SHP77 (cell line): ENCODE results near the gene IFNA6.
A peak's percentile ranks its signal among the peaks of the same experiment; 100 is the strongest.

Source experiments
- DNase-seq, 2 experiments: peaks; one replicate each; lab custom pipeline; 2025; lab: John Stamatoyannopoulos, UW

IFNA6 gene

DNA sequence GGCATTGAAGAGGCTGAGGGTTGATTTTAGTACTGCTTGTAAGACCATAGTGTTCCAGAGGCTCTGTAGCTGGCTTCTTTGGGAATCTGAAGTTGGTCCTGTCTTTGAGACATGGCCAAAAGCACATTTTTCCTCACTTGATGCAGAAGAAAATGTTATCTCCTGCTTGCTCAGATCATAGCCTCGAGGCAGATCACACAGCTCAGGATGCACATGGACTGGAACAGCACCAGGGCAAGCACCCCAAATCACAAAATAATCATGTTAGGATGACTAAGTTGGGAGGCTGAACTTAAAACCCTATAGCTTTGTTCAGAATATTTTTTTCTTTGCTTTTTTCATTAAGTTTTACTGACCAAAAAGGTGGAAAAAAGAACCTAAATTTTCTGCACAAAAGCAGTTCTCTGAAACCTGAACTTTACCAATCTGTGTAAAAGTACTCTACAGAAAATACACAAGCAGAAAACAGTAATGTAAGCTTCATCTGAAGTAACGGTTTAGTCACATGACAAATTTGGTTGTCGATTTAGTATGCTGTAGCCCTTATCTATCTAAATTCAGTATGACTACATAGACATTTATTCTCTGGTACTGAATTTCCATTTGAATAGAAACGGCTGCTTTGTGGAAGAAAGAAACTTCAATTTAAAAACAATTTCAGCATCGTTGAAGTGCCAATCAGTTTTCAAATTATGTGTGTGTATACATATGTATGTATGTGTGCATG lies 18.8 kb downstream of the IFNA6 start:
- no peak for DNase-seq

DNA sequence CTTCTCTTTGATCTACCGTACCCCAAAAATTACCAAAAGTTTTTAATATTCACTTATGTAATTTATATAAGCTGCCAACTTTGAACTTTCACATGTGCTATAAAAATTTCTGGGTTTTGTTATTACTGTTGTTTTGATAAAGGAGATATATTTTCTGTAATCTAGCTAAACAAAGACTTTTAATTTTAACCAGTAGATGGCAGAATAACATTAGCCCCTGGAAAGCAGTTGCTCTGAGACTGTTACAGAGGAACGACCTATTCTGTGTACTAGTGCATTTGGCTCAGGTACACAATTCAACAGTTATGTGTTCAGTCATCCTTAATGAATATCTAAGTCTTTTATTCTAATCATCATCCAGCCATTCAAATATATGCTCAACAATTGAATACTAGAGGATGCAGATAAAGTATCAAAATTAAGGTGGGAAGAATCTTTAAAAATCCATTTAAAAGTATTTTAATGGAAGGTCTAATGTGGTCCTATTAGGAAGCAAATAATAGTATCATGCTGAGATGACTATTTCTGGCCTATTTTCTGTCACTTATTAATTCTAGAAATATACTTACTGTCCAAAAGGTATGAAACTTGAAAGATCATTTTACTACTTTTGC lies 24.1 kb downstream of the IFNA6 start:
- no peak for DNase-seq

DNA sequence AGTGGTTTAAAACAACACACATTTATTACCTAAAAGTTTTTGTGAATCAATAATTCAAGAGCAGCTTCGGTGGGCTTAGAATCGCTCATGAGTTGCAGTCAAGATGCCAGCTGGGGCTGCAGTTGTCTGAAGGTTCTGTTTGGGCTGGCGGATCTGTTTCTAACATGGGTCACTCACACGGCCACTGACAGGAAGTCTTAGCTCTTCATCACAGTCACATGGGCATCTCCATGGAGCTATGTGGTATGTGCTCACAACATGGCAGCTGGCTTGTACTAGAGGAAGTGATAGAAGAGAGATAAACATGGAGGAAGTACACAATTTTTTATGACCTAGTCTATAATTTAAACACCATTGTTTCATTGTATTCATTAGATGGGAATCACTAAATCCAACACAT lies 26.6 kb downstream of the IFNA6 start:
- DNase-seq, result no peak

GRCh38 chr9:21322911-21323461 lies 27.7 kb downstream of the IFNA6 start:
- DNase-seq, result no peak

DNA sequence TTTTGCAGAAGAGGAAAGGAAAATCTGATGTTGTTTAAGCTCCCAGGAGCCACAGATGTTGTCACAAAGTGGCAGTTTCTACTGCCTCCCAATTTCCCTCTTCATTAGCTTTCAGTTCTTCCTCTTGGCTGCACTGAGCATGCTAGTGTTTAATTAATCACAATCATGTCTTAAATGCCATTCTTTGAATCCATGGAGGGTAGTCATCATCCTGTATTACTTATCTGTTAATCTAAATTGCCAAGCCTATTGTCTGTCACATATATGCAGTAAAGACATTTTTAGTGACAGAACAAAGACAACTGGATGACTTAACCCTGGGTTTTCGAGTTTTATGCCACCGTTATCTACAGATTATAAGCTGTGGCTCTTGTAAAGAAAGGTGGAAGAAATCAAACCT lies 30.2 kb downstream of the IFNA6 start:
- DNase-seq, result no peak

DNA sequence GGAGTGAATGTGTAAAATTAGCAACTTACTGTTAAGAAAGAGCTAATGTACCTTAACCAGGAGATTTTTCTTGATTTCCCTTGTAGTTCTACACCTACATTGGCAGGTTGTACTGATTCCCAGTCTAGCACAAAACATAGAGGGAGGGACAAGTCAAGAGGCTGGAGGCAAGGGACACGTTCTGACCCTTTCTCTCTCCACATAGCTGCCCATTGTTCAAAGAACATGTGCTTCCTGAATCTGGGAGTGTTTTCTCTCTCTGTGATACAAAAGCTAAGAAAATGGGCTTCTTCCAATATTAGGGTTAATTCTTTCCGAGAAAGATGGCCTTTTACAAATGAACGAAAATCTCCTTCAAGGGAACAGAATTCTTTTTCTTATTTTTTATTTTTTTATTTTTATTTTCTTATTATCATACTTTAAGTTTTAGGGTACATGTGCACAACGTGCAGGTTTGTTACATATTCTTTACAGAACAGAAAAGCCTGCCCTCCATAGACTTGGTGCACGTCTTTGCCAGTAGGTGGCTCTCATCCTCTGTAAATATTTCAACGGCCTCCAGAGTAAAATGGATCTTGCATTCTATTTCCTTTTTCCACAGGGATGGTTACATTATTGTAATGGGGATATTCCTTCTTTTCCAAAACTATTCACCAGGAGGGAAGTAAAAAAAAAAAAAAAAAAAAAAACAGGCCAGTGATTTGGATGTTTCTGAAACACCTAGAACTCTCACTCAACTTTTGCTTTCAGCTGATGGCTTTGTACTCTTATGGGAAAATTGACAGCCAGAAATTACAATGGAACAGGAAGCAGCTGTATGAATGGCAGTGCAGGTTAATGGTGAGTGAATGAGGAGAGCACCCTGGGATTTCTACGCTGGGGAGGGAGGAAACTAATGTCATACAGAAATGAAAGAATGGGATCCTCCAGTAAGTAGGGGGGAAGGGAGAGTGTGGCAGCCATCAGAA lies 32.4 kb downstream of the IFNA6 start:
- peak in 1 of 2 experiments; percentile 25 for DNase-seq

DNA sequence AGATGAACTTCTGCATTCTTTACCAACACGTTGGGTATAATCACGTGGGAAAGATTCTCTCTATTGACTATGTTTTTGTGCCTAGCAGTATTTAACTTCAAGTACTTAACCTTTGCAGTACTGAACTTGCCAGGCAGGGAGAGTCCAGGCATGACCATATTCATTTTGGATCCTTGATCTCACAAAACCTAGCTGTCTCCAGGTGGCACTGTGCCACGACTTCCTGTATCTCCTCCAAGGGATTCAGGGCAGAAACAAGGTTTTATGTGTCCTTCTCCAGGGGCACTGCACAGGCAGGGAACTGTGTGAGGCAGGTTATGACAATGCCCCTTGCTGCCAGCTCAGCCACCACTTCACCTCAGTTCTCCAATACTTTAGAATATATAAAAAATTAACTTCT lies 33.8 kb downstream of the IFNA6 start:
- DNase-seq, result no peak

GRCh38 chr9:21316032-21316842 lies 34.5 kb downstream of the IFNA6 start:
- no peak for DNase-seq

- no peak for DNase-seq
These were observed 36.5 kb downstream of the IFNA6 start for GRCh38 chr9:21314152-21314551.

DNA sequence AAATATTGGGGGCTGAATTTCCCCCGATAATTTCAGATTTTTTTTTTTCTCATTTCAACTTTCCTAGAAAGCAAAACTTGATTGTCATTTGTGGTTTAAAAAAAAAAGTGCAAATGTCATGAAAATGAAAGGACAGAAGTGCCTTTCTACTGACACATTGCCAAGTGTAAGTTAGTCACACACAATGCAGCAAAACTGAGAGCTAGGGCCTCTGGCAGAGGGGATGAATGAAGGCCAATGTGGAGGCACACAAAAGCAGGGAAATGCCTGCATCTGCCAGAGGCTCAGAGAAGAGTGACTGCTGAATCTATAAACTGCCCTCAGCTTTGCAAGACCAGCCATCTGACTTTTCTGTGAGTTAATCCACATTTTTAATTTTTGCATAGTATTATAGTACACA lies 38.8 kb downstream of the IFNA6 start:
- DNase-seq, result no peak

- DNase-seq, result no peak
These were observed 45.5 kb downstream of the IFNA6 start, which contains the start of gene IFNA5 for GRCh38 chr9:21305213-21305612. TSS of gene IFNA5 (minus strand) at chr9:21305313. CDS start at chr9:21305256, 57 bp downstream.
